Gastrocnemius medialis (tissue), 4 donors: ENCODE results near the gene SNAP23.

ENCODE experiments used
- CTCF ChIP-seq, 5 experiments: fragments of 450-650 bp in 3 of 5; fragments of 200-600 bp in 2 of 5; sonication (generic) in 2 of 5; IDR thresholded peaks in 4 of 5; conservative IDR thresholded peaks in 1 of 5; 1 replicate in 4 of 5; 2 replicates in 1 of 5; pipeline ENCODE4 v1.5.1; 2016 to 2019; ENCODE audit warnings: antibody characterized with exemption in 5 of 5, mild to moderate bottlenecking in 3 of 5, moderate library complexity in 3 of 5
- POLR2A ChIP-seq, 2 donors: fragments of 450-650 bp; IDR thresholded peaks; one replicate each; pipeline ENCODE4 v1.6.1; 2017; ENCODE audit warnings: antibody characterized with exemption in 2 of 2, mild to moderate bottlenecking in 2 of 2, moderate library complexity in 2 of 2

- TF ChIP-seq CTCF (IDR thresholded peaks at IDR 0.05 in 4 of 5, conservative IDR thresholded peaks at IDR 0.05 in 1 of 5) (no peak), POLR2A (IDR thresholded peaks at IDR 0.05) (no peak)
These were observed 52.4 kb downstream of the SNAP23 start for GRCh38 chr15:42547918-42548248.
